Endothelial cell of umbilical vein (primary cell): ENCODE results near the gene EIF4E3. TPM values are rescaled to one million over a fixed set of nuclear protein-coding genes. Genes with fewer than 3 reads are reported as not detected.

Source experiments
- BruUV-seq: library from RNA; stranded (reverse); fragments of 400-500 nt; replicated peaks from 2 replicates; lab custom pipeline; 2021; lab: Mats Ljungman, UMichigan
- CTCF ChIA-PET: fragments of 300-600, 350-600 bp; sonication (Branson Sonifier 250); formaldehyde crosslinking; loops from one replicate; lab custom pipeline; 2021; ENCODE audit warnings: antibody characterized with exemption, inconsistent platforms; lab: Charles Lee
- POLR2A ChIA-PET: fragments of 300-600, 350-600 bp; sonication (Branson Sonifier 250); formaldehyde crosslinking; loops from one replicate; lab custom pipeline; 2021; ENCODE audit warnings: antibody characterized with exemption, inconsistent platforms; lab: Charles Lee
- DNase-seq: peaks from one replicate; pipeline ENCODE4 v3.0.0-alpha.2; 2011; ENCODE audit warnings: low read depth, low spot score
- FAIRE-seq: peaks from 2 replicates; lab custom pipeline; 2011; peaks lifted over from hg19 to GRCh38; lab: Jason Lieb, UNC
- H2AFZ ChIP-seq: 2 replicates; pipeline ENCODE4 v1.6.0; 2012; ENCODE audit warnings: low read depth, low read length, control low read depth, inconsistent platforms
- H3K27ac ChIP-seq: 2 replicates; pipeline ENCODE4 v1.5.1; 2011; ENCODE audit warnings: low read depth, mild to moderate bottlenecking, control low read depth, low read length, moderate library complexity; ENCODE audit not compliant: insufficient read depth
- H3K27me3 ChIP-seq, 2 experiments: 2 replicates each; pipeline versions ENCODE4 v1.6.0 to v1.6.1; 2011; ENCODE audit warnings: low read length in 2 of 2, mixed read lengths in 1 of 2; ENCODE audit not compliant: control insufficient read depth in 2 of 2, insufficient read depth in 2 of 2
- H3K36me3 ChIP-seq, 2 experiments: 2 replicates in 1 of 2; 3 replicates in 1 of 2; pipeline ENCODE4 v1.5.1; 2011; ENCODE audit warnings: low read length in 2 of 2, mild to moderate bottlenecking in 1 of 2, moderate library complexity in 1 of 2; ENCODE audit not compliant: control insufficient read depth in 2 of 2, insufficient read depth in 2 of 2; ENCODE audit errors: extremely low read depth in 1 of 2
- H3K4me1 ChIP-seq: 3 replicates; pipeline ENCODE4 v1.5.1; 2011; ENCODE audit warnings: mild to moderate bottlenecking, low read length; ENCODE audit not compliant: control insufficient read depth, insufficient read depth; ENCODE audit errors: extremely low read depth
- H3K4me2 ChIP-seq: 2 replicates; pipeline ENCODE4 v1.6.1; 2011; ENCODE audit warnings: low read length, control low read depth, mixed read lengths; ENCODE audit not compliant: insufficient read depth
- H3K4me3 ChIP-seq, 3 experiments: fragments of 200-600 bp in 1 of 3; sonication (generic), shearing (Covaris generic) in 1 of 3; replicated peaks in 1 of 3; 2 replicates each; pipeline ENCODE4 v1.5.1; 2011 to 2016; ENCODE audit warnings: control low read depth in 3 of 3, low read length in 3 of 3, mild to moderate bottlenecking in 2 of 3, inconsistent platforms in 1 of 3, low read depth in 1 of 3, moderate library complexity in 1 of 3; ENCODE audit not compliant: insufficient read depth in 1 of 3
- H3K79me2 ChIP-seq: 2 replicates; pipeline ENCODE4 v1.6.0; 2012; ENCODE audit warnings: low read length, inconsistent platforms; ENCODE audit not compliant: control insufficient read depth, insufficient read depth
- H3K9ac ChIP-seq: replicated peaks from 2 replicates; pipeline ENCODE3; 2011; ENCODE audit warnings: low read length, control low read depth; ENCODE audit not compliant: insufficient read depth; ENCODE audit errors: extremely low read depth
- H3K9me1 ChIP-seq: replicated peaks from 3 replicates; pipeline ENCODE4 v1.6.0; 2011; ENCODE audit warnings: mild to moderate bottlenecking, low read length; ENCODE audit not compliant: control insufficient read depth, insufficient read depth; ENCODE audit errors: extremely low read depth
- H3K9me3 ChIP-seq: replicated peaks from 2 replicates; pipeline ENCODE4 v1.5.1; 2012; ENCODE audit warnings: low read length, inconsistent platforms; ENCODE audit not compliant: control insufficient read depth, insufficient read depth
- H4K20me1 ChIP-seq: replicated peaks from 2 replicates; pipeline ENCODE3; 2011; ENCODE audit warnings: mild to moderate bottlenecking, low read length; ENCODE audit not compliant: control insufficient read depth, insufficient read depth; ENCODE audit errors: extremely low read depth
- CTCF ChIP-seq, 2 donors: IDR thresholded peaks; 1 replicate in 1 of 2; 2 replicates in 1 of 2; pipeline ENCODE4 v1.5.1; 2011; ENCODE audit warnings: low read length in 2 of 2, mild to moderate bottlenecking in 2 of 2, moderate library complexity in 2 of 2, control low read depth in 1 of 2, inconsistent platforms in 1 of 2, low read depth in 1 of 2; ENCODE audit not compliant: insufficient read depth in 1 of 2; ENCODE audit errors: extremely low read depth in 1 of 2
- EZH2 ChIP-seq: IDR thresholded peaks from 2 replicates; pipeline ENCODE4 v1.6.1; 2012; ENCODE audit warnings: borderline replicate concordance, low read depth, mild to moderate bottlenecking, moderate library complexity, low read length, inconsistent platforms; ENCODE audit not compliant: severe bottlenecking
- FOS ChIP-seq: IDR thresholded peaks from 2 replicates; pipeline ENCODE4 v1.6.1; 2011; ENCODE audit warnings: mild to moderate bottlenecking, low read length, moderate library complexity, borderline replicate concordance; ENCODE audit not compliant: insufficient read depth
- GATA2 ChIP-seq: IDR thresholded peaks from 2 replicates; pipeline ENCODE4 v1.7.0; 2011; ENCODE audit warnings: low read depth, mild to moderate bottlenecking, moderate library complexity, mixed read lengths, low read length; ENCODE audit not compliant: insufficient read length, insufficient read depth
- JUN ChIP-seq: IDR thresholded peaks from 2 replicates; pipeline ENCODE4 v1.6.1; 2011; ENCODE audit warnings: borderline replicate concordance, low read depth; ENCODE audit not compliant: insufficient read length, insufficient read depth
- MYC ChIP-seq: IDR thresholded peaks from one replicate; pipeline ENCODE4 v1.6.1; 2011; ENCODE audit warnings: mild to moderate bottlenecking, low read depth, low read length
- POLR2A ChIP-seq: IDR thresholded peaks from 2 replicates; pipeline ENCODE4 v1.6.1; 2012; ENCODE audit warnings: low read depth, mild to moderate bottlenecking, control low read depth, low read length
- POLR2AphosphoS5 ChIP-seq: IDR thresholded peaks from 2 replicates; pipeline ENCODE4 v1.6.1; 2012; ENCODE audit warnings: low read depth, mild to moderate bottlenecking, control low read depth, low read length, moderate library complexity; ENCODE audit not compliant: insufficient read depth
- dilution Hi-C: fragments of 300-500 bp; cut with MboI; formaldehyde crosslinking; loops from one replicate; pipeline ENCODE4 v1.15.0; 2019; ENCODE audit warnings: low sequenced_read_pairs; ENCODE audit not compliant: extremely low pct_ligation_motif_present
- intact Hi-C: fragments of 100-400 bp; cut with micrococcal nuclease; formaldehyde crosslinking; loops from one replicate; pipeline ENCODE4 v1.10.0; 2022
- polyA plus RNA-seq, 4 experiments: library from polyadenylated mRNA; depleted of rRNA in 3 of 4; stranded (reverse) in 3 of 4; unstranded in 1 of 4; fragments of >200 nt; gene quantifications; 2 replicates each; pipeline versions ENCODE4 v1.2.1 to v1.2.3, GENCODE V29; 2011 to 2012; ENCODE audit warnings: missing spikeins in 1 of 4
- total RNA-seq: library from RNA; stranded (reverse); gene quantifications from 2 replicates; pipeline ENCODE4 v1.2.3, GENCODE V29; 2021
- TF ChIP-seq, protein P1 (sequence below): IDR thresholded peaks from 2 replicates; pipeline ENCODE4 v1.6.1; 2011; ENCODE audit not compliant: insufficient read depth, insufficient read length

The EIF4E3 gene
- total and polyA plus RNA-seq, 2 donors (not counting 3 experiments of a cell fraction or from before 2014, with no cell fraction given), result 1.3 to 4.9 TPM

DNA sequence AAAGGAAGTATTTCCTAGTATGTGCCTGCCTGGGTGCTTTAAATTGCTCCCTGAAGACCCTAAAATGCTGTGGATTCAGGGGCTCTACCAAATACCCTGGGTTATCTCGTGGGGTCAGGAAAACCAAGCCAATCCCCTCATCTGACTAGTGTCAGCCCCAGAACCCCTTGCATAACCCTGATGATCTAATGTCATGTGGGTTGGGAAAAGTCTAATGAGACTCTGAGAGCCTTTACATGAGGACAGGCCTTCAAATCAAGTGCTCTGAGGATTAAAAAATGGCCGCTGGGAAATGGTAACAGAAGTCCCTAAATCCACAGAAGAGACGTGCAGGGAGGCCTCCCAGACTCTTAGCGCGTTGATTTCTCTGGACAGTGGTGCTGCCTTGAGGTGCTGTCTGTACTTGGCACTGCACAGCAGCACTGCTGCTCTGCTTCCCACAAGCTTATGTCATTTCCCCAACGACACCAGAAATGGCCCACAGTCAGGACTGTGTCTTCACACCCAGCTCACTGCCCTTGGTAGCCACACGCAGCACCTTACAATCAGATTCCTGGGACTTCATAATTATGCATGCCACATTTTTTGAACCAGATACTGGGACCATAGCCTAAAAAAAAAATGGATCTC lies 16.6 kb downstream of the EIF4E3 start:
- BruUV-seq, result no TSS peak
- no peak for FAIRE-seq
- CTCF ChIA-PET, result interaction anchor here (1.2 kb wide), 1 partner anchor 19 kb away, joined by 3 read pairs; no protein-coding TSS in a partner anchor

More for the DNA sequence above, 16.6 kb downstream of the EIF4E3 start:
- H3K9me3 ChIP-seq, result no peaks in the 10 kb centered on the region
- no peaks in the 10 kb centered on the region for H4K20me1 ChIP-seq
- H3K4me3 ChIP-seq, result no peak overlapping the region
- H2AFZ ChIP-seq, result no peak overlapping the region
- intact Hi-C loops, result no loop called here
- no peak overlapping the region for H3K27ac ChIP-seq
- H3K9me1 ChIP-seq, result no peaks in the 10 kb centered on the region
- TF ChIP-seq EZH2 (no peak), MYC (no peak), POLR2AphosphoS5 (no peak), GATA2 (no peak), POLR2A (no peak), CTCF (IDR thresholded peaks at IDR 0.05; ENCODE audit: extremely low read depth in 1 of 2, insufficient read depth in 1 of 2, low read depth in 1 of 2, low read length in 2 of 2) (no peak), JUN (no peak), FOS (no peak)
- TF ChIP-seq, protein P1, sequence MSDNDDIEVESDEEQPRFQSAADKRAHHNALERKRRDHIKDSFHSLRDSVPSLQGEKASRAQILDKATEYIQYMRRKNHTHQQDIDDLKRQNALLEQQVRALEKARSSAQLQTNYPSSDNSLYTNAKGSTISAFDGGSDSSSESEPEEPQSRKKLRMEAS, result no peak
- peaks cover 0 to 2% of the 10 kb centered on the region in 2 experiments for H3K27me3 ChIP-seq
- no peaks in the 10 kb centered on the region for H3K79me2 ChIP-seq
- no peak overlapping the region for H3K4me2 ChIP-seq
- peaks cover 3% of the 10 kb centered on the region for H3K4me1 ChIP-seq
- dilution Hi-C loops, result no loop called here
- no peak overlapping the region for H3K9ac ChIP-seq
- no peaks in the 10 kb centered on the region for H3K36me3 ChIP-seq
- no peak for DNase-seq
- POLR2A ChIA-PET, result no interaction called here
